Stimulated activated CD8-positive, alpha-beta memory T cell treated with anti-CD3 and anti-CD28 coated beads, Interleukin-7, amount 100 ng/mL, for 4 hours (primary cell): Measurements from ENCODE around the gene SELENOV.

Experiments
- DNase-seq, 2 donors: peaks; one replicate each; pipeline ENCODE4 v3.0.0-alpha.2; 2020; ENCODE audit warnings: low read depth in 2 of 2

SELENOV gene

GRCh38 chr19:39494661-39495060 lies 20.3 kb upstream of the SELENOV start:
- DNase-seq, result no peak

DNA sequence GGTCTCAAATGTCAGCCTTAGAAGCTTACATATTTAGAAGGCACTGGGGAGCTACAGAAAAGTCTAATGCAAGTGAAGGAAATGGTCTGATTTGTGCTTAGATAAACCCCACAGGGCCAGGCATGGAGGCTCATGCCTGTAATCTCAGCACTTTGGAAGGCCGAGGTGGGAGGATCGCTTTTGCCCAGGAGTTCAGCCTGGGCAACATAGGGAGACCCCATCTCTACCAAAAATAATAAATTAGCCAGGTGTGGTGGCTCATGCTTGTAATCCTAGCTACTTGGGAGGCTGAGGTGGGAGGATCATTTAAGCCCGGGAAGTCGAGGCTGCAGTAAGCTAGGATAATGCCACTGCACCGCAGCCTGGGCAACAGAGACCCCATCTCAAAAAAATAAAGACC lies 18.9 kb upstream of the SELENOV start:
- no peak for DNase-seq

DNA sequence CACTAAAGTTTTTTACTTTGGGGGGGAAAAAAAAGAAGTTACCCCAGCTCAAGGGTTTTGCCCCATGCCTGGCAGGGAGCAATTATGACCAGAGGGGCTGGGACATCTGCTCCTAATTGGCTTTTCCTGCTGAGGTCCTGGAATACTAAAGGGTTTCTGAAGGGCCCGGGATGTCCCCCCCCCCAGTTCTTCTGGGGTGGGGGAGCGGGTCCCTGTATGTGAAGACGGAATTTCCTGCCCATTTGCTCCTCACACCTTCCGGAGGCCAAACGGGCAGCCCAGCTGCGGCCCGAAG lies 17.3 kb upstream of the SELENOV start:
- no peak for DNase-seq

GRCh38 chr19:39497996-39498797 lies 16.7 kb upstream of the SELENOV start:
- DNase-seq, result no peak

- no peak for DNase-seq
These were observed 15.9 kb upstream of the SELENOV start, which contains the start of gene DLL3 for GRCh38 chr19:39498798-39499642. Gene DLL3, plus strand, starts transcription at chr19:39498947. Its CDS starts 28 bp downstream, at chr19:39498975.

GRCh38 chr19:39499932-39500331 lies 15.0 kb upstream of the SELENOV start:
- DNase-seq, result no peak

DNA sequence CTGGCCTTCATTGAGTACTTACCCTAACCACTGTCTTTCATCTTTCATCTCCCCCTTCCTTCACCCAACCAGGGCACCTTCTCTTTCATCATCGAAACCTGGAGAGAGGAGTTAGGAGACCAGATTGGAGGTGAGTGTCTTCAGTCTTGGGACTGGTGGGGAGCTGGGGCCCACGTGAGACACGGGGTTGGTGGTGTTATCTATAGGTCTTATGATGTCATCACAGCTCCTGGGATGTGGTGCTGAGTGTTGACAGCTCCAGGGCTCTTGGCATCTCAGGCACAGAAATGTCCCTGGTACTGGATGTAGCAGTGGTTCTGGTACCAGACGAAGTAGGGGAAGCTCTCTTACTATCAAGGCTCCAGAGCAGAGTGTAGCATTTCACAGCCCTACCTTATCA lies 14.4 kb upstream of the SELENOV start:
- DNase-seq, result no peak

GRCh38 chr19:39501340-39501739 lies 13.6 kb upstream of the SELENOV start:
- no peak for DNase-seq

- peak; percentile 34 to 64 for DNase-seq
These were observed 12.1 kb upstream of the SELENOV start for GRCh38 chr19:39502640-39503417.

DNA sequence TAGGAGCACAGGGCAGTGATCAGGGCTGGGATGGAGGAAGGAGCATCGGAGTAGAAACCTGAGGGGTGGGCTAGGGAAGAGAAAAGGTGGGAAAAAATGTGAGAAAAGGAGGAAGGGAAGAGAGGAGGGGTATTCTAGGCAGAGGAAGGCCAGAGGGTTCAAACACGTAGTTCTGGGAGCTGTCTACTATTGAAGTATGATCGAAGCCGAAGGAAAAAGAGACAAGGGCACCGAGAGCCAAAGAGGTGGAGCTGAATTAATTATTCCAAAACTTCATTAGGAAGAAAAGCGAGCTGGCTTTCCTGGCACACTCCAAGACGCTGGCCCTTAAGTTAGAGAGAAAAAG lies 8.4 kb upstream of the SELENOV start:
- DNase-seq, result no peak

GRCh38 chr19:39506944-39507714 lies 7.8 kb upstream of the SELENOV start:
- peak in 1 of 2 donors; percentile 49 for DNase-seq

- no peak for DNase-seq
These were observed 7.1 kb upstream of the SELENOV start for GRCh38 chr19:39507715-39508364.

DNA sequence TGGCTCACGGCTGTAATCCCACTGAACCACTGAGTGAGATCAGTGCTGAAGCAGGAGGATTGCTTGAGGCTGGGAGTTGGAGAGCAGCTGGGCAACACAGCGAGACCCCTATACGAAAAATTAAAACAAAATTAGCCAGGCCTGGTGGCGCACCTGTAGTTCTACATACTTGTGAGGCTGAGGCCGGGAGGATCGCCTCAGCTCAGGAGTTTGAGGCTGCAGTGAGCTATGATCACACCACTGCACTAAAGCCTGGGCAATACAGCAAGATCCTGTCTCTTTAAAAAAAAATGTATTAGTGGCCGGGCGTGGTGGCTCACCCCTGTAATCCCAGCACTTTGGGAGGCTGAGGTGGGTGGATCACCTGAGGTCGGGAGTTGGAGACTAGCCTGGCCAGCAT lies 6.3 kb upstream of the SELENOV start:
- DNase-seq, result no peak

DNA sequence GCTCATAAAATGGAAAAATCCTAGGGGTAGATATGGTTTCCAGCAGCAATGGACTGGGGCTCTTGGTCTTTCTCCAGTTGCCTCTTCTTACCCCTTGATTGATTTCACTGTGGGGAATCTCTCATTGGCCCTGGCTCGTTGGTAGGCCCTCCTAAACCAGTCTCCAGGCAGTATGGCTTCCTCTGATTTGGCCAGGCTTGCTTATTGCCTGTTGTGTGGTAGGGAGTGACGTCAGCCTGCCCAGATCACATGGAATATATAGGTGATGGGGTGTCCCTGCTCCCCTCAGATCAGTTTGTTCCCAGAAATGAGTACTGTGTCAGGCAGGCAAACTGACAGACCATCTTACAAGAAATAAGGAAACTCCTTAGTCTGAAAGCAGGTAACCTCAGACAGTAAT lies 5.7 kb upstream of the SELENOV start:
- DNase-seq, result no peak

- DNase-seq, result no peak
These were observed 2.0 kb upstream of the SELENOV start for GRCh38 chr19:39512988-39513387.

GRCh38 chr19:39515551-39516191 lies 732 bp downstream of the SELENOV start:
- no peak for DNase-seq

DNA sequence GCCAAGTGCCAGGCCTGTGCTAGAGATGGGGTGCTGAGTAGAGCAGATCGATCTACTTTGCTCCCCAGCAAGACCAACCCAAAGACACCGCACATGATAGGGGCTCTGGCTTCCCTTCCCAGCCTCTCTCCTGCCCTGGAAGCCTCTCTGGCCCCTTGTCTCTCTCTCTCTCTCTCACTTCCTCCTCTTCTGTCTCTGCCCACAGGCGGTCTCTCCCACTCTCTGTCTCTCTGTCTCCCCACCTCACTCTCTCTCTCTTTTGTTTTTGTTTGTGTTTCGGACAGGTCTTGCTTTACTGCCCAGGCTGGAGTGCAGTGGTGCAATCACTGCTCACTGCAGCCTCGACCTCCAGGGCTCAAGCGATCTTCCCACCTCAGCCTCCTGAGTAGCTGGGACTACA lies 1.3 kb downstream of the SELENOV start:
- DNase-seq, result no peak

- DNase-seq, result no peak
These were observed 2.5 kb downstream of the SELENOV start for GRCh38 chr19:39517432-39517831.

DNA sequence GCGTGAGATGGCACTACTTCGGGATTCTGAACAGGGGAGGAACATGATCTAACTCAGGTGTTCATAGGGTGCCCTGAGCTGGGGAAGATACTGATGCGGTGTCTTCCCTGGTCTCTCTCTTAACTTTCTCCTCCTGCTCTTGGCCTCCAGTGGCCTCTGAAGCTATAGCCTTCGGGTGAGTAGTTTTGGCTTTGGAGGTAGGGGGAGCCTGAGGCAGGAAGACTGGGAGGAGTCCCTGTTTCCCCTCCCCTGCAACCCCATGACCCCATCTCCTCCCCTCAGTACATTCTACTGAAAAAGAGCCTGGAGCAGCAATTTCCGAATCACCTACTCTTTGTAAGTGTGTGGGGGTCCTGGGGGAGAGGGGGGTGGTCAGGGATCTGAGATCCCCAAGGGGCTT lies 3.5 kb downstream of the SELENOV start:
- DNase-seq, result no peak

DNA sequence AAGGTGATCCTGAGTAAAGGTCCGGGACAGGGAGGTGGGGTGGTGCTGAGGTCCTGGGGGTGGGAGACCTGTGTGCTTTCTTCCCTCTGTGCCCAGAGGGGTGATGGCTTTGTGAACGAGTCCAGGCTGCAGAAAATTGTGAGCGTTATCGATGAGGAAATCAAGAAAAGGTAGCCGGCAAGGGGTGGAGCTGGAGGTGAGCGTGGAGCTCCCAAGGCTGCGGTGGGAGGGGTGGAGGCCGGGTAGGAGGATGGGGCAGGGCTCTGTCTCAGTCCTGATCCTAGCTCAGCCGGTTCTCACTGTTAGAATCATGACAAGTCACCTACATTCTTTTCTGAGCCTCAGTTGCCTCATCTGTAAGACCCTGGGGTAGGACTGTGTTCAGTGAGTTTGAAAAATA lies 4.0 kb downstream of the SELENOV start:
- no peak for DNase-seq
